HG03469 (cell line): ENCODE data around the gene SLC23A1.
"Not testable (repeated sequence)": the region's sequence is repeated elsewhere in the genome, so short reads cannot be mapped to it uniquely, and the experiment has no call there.

Experiments used
- ATAC-seq: cut with Tn5 transposase; IDR thresholded peaks from one replicate; pipeline ENCODE4 v1.9.1; 2021; ENCODE audit warnings: mild to moderate bottlenecking, moderate library complexity, moderate number of reproducible peaks; ENCODE audit not compliant: unreplicated experiment

Gene SLC23A1

DNA sequence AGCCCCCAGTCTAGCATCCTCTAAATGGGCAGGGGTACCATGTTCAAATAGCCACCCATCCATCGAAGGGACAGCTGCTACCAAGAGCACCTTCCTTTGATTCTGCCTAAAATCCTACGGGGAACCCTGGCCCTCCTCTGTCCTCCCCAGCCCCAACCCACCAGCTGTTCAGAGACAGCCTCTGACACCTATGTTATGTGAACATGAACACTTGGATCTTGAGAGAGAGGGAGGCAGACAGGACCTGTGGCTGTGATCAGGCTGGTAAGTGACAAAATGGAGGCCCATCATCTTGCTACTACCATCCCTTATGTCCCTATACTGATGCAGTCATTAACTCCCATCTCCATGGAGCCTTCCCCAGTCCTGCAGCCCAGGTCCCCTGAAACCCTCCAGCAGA is 8.2 kb downstream of the SLC23A1 start:
- ATAC-seq: no peak

DNA sequence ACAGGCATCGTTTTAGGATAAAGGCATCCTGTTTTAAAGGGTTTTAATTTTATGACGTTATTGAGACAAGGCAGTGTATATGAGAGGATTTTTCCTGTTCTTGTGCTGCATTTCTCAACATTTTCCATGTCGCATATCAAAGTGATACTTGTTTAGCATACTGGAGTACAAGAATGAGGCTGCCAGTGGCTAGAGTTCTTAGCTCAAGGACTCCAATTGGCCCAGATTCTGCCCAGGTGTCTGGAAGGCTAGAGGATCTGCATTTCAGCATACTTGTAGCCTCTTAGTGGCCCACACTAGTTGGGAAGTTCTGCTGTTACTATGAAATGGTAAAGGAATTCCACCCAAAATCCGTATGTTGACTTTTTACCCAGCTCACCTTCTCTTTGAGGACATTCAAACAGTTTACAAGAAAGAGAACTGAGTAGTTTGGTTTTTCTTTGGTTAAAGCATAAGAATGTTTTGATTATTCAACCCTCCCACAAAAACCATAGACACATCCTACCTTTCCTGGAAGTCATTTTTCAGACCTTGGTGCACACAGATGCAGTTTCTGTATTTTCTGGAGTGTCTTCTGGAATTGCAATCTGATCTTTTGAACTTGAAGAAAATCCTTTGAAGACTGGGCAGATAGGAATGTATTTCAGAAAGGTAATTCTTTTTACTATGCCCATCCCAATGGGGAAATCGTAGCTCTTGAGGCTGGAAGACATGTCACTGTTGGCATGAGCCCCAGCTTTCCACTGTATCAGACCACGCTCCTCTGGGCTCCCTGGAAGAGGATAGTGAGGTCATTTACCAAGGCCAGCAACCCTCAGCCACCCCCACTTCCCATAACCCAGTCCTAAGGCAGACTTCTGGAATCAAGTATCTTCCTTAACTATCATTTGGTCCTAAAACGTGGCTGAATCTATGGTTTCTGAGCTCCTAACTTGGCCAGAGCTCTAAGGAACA is 11.3 kb downstream of the SLC23A1 start:
- no peak for ATAC-seq

- ATAC-seq: no peak
Measured at GRCh38 chr5:139369181-139369580, 13.9 kb downstream of the SLC23A1 start.

DNA sequence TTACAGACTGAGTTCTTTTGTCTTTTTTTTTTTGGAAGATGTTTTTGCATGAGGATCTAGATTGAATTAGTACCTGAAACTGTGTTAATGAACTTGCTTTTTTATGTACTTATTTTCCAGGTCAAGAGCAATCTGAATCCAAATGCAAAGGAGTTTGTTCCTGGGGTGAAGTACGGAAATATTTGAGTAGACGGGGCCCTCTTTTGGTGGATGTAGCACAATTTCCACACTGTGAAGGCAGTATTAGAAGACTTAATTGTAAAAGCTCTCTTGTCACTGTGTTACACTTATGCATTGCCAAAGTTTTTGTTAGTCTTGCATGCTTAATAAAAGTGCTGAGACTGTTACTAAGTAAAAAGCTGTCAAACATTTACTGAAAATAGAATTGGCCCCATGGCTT is 14.5 kb downstream of the SLC23A1 start:
- ATAC-seq: no peak

- no peak for ATAC-seq
Measured at GRCh38 chr5:139364466-139364865, 18.6 kb downstream of the SLC23A1 start.

GRCh38 chr5:139363937-139364336 is 19.2 kb downstream of the SLC23A1 start:
- no peak for ATAC-seq

GRCh38 chr5:139361835-139362429 is 21.2 kb downstream of the SLC23A1 start:
- no peak for ATAC-seq

DNA sequence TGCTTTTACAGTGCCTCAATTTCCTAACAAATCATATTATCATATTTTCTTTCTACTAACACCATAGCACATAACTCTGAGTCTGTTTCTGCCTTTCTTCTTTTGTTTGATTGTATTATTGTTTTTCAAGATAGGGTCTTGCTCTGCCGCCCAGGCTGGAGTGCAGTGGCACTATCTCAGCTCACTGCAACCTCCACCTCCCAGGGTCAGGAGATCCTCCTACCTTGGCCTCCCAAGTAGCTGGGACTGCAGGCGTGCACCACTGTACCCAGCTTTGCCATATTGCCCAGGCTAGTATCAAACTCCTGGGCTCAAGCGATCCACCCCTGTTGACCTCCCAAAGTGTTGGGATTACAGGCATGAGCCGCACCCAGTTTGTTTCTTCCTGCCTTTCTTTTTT is 22.7 kb downstream of the SLC23A1 start:
- ATAC-seq: no peak

DNA sequence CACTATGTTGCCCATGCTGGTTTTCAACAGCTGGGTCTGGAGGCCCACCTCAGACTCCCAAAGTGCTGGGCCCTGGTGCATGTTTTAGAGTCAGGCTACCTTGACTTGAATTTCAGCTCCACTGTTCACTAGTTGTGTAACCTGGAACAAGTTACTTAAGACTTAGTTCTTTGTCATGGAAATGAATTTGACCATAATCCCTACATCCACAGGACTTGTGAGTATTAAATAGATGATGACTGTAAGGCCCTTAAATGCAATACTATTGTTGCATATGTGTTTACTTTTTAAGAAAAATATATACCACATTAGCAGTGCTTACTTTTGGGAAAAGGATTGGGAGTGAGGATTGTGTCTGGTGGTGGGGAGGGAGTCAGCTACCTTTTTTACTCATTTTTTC is 25.0 kb downstream of the SLC23A1 start:
- ATAC-seq: no peak

- ATAC-seq: not testable (repeated sequence)
Measured at GRCh38 chr5:139355900-139356299, 27.2 kb downstream of the SLC23A1 start.

GRCh38 chr5:139354186-139354585 is 28.9 kb downstream of the SLC23A1 start:
- ATAC-seq: no peak

DNA sequence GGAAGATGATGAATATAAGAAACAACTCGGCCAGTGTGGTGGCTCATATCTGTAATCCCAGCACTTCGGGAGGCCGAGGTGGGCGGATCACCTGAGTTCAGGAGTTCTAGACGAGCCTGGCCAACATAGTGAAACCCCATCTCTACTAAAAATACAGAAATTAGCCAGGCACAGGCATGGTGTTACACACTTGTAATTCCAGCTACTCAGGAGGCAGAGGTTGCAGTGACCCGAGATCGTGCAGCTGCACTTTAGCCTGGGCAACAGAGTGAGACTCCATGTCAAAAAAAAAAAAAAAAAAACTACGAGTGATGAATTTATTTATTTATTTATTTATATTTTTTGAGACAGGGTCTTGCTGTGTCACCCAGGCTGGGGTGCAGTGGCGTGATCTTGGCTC is 35.2 kb downstream of the SLC23A1 start:
- not testable (repeated sequence) for ATAC-seq

- ATAC-seq: not testable (repeated sequence)
Measured at GRCh38 chr5:139345442-139345841, 37.7 kb downstream of the SLC23A1 start.

DNA sequence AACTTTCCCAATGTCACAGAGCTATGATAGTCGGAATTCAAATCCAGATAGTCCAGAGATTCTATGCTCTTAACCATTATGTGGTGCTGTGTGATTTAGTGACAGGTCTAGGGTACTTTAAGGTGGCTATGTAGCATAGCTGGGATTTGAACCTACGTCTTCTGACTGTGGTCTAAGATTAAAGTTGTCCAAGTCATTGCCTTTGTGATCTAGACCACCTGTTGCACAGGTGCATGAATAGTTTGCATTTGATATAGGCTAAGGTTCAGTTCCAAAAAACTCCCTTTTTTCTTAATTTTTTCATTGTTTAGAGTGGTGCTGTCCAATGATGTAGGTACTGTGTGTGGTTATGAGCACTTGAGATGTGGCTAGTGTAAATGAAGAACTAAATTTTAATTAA is 38.9 kb downstream of the SLC23A1 start:
- no peak for ATAC-seq

GRCh38 chr5:139343476-139343875 is 39.6 kb downstream of the SLC23A1 start:
- ATAC-seq: no peak

DNA sequence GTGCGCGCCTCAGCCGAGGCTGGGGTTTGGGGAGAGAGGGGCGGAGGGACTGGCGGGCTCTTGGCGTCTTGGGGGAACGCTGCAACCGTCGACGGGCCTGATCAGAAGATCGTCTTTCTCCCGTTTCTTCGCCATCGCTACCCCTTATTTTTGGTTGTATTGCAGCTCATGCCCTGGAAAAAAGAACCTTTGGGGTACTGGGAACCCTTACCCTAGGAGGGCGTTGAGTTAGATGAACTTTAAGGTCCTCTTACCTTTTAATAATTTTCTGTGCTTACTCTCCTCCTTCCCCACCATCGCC is 40.7 kb downstream of the SLC23A1 start:
- no peak for ATAC-seq

- peak; percentile 58 for ATAC-seq
Measured at GRCh38 chr5:139341689-139342422, 41.2 kb downstream of the SLC23A1 start, which contains the start of gene PAIP2. TSS of gene PAIP2 (plus strand) at chr5:139341854. CDS start at chr5:139363785, 21,931 bp downstream.

DNA sequence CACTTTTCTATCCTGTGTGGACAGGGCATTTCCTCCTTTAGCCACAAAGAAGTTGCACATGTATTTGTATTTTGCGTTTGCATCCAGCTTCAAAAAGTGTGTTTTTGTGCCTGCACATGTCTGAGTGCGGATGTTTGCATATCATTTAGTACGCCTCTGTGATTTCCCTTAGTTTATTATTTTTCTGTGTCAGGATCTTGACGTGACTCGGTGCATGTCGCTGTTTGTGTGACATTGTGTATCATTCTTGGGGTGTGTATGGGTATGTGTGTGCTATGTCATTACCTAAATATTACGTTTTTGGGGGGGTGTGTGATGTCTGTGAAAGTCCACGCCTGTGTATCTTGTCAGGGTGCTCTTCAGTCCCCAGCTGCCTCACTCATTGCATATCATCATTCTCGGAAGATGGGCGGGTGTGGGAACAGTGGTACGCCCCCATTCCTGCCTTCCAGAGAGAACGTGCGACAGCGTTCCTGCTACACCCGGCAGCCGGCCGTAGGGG is 41.9 kb downstream of the SLC23A1 start:
- no peak for ATAC-seq

GRCh38 chr5:139340051-139340450 is 43.0 kb downstream of the SLC23A1 start:
- ATAC-seq: no peak

DNA sequence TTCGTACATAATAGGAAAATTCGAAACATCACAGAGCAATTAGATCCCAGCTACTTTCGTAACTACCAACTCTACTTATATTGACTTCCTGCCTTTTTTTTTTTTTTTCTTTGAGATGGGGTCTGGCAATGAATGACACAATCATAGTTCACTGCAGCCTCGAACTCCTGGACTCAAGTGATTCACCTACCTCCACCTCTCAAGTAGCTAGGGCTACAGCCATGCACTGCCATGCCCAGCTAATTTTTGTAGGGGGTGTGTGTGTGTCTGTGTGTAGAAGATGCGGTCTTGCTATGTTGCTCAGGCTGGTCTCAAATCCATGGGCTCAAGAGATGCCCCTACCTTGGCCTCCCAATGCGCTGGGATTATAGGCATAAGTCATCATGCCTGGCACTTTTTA is 47.3 kb downstream of the SLC23A1 start:
- no peak for ATAC-seq
